A673 (cell line): ENCODE data around the gene ARHGEF19. TPM values are rescaled to one million over a fixed set of nuclear protein-coding genes. Genes with fewer than 3 reads are reported as not detected.

Experiments used
- BruUV-seq: library from RNA; stranded (reverse); fragments of 400-500 nt; replicated peaks from 2 replicates; lab custom pipeline; 2021; lab: Mats Ljungman, UMichigan
- CTCF ChIA-PET: fragments of 300-600 bp; sonication (Branson Sonifier 250); formaldehyde crosslinking; loops from one replicate; lab custom pipeline; 2022; ENCODE audit warnings: antibody characterized with exemption; lab: Charles Lee
- POLR2A ChIA-PET: fragments of 300-600 bp; sonication (Branson Sonifier 250); formaldehyde crosslinking; loops from one replicate; lab custom pipeline; 2022; ENCODE audit warnings: antibody characterized with exemption; ENCODE audit not compliant: low non-redundant PET; lab: Charles Lee
- DNase-seq: peaks from one replicate; pipeline ENCODE4 v3.0.0-alpha.2; 2015; ENCODE audit warnings: low spot score
- H3K27ac ChIP-seq: fragments of 200-600 bp; sonication (generic); 2 replicates; pipeline ENCODE4 v1.5.1; 2016; ENCODE audit warnings: mixed run types, low read depth, mild to moderate bottlenecking, mixed read lengths, antibody characterized with exemption, low read length; ENCODE audit not compliant: poor library complexity, severe bottlenecking
- H3K27me3 ChIP-seq: fragments of 200-600 bp; sonication (generic); replicated peaks from 2 replicates; pipeline ENCODE4 v1.6.1; 2017; ENCODE audit warnings: mixed run types, low read depth, mild to moderate bottlenecking, mixed read lengths, antibody characterized with exemption, low read length; ENCODE audit not compliant: insufficient read depth, poor library complexity
- H3K36me3 ChIP-seq: fragments of 200-600 bp; sonication (generic); 2 replicates; pipeline ENCODE4 v1.6.1; 2016; ENCODE audit warnings: mixed run types, mild to moderate bottlenecking, mixed read lengths, antibody characterized with exemption, low read length; ENCODE audit not compliant: insufficient read depth, poor library complexity, severe bottlenecking
- H3K4me1 ChIP-seq: fragments of 200-600 bp; sonication (generic); 2 replicates; pipeline ENCODE4 v1.6.1; 2017; ENCODE audit warnings: mixed run types, mild to moderate bottlenecking, mixed read lengths, antibody characterized with exemption, low read length; ENCODE audit not compliant: insufficient read depth, poor library complexity, severe bottlenecking
- H3K4me3 ChIP-seq: fragments of 200-600 bp; sonication (generic); 2 replicates; pipeline ENCODE4 v1.5.1; 2016; ENCODE audit warnings: low read depth, mixed run types, mild to moderate bottlenecking, mixed read lengths, low read length; ENCODE audit not compliant: poor library complexity, severe bottlenecking
- H3K9me3 ChIP-seq: fragments of 200-600 bp; sonication (generic); 2 replicates; pipeline ENCODE4 v1.6.1; 2016; ENCODE audit warnings: mixed run types, low read depth, mild to moderate bottlenecking, mixed read lengths, antibody characterized with exemption, low read length; ENCODE audit not compliant: poor library complexity, severe bottlenecking
- CTCF ChIP-seq: fragments of 300-800, 200-600 bp; sonication (generic); conservative IDR thresholded peaks from 2 replicates; pipeline ENCODE4 v1.5.1; 2017; ENCODE audit warnings: low read depth, mild to moderate bottlenecking, antibody characterized with exemption, low read length, moderate library complexity, mixed read lengths
- EZH2 ChIP-seq: fragments of 200-600 bp; sonication (generic); IDR thresholded peaks from 2 replicates; pipeline ENCODE4 v1.6.1; 2017; ENCODE audit warnings: borderline replicate concordance, low read depth, mild to moderate bottlenecking, mixed read lengths, antibody characterized with exemption, low read length; ENCODE audit not compliant: poor library complexity, severe bottlenecking
- intact Hi-C: fragments of 100-400 bp; cut with micrococcal nuclease; formaldehyde crosslinking; loops from one replicate; pipeline ENCODE4 v1.10.0; 2022; ENCODE audit not compliant: unreplicated experiment
- total RNA-seq: library from RNA; stranded (reverse); gene quantifications from 2 replicates; pipeline ENCODE4 v1.2.3, GENCODE V29; 2021

The ARHGEF19 gene
- total RNA-seq, 1 experiment from 2014 or later = 5.2 TPM

GRCh38 chr1:16209132-16209846 lies 3.2 kb downstream of the ARHGEF19 start:
- ChIA-PET CTCF (no interaction called here), POLR2A (no interaction called here)
- TF ChIP-seq CTCF = no peak
- TF ChIP-seq EZH2 = no peak
- peaks cover 9% of the 10 kb centered on the region for H3K4me1 ChIP-seq
- no TSS peak for BruUV-seq
- no peaks in the 10 kb centered on the region for H3K9me3 ChIP-seq
- H3K27me3 ChIP-seq = no peaks in the 10 kb centered on the region
- no peak for DNase-seq
- no peaks in the 10 kb centered on the region for H3K36me3 ChIP-seq
- no peak overlapping the region for H3K4me3 ChIP-seq
- no peak overlapping the region for H3K27ac ChIP-seq
- intact Hi-C loops = loop anchor here (10.0 kb wide), 1 partner anchor 156 kb away; the partner anchor contains the start of gene SZRD1

- Histone ChIP-seq H3K36me3 (no peaks in the 10 kb centered on the region), H3K4me3 (no peak overlapping the region), H3K27ac (no peak overlapping the region), H3K9me3 (no peaks in the 10 kb centered on the region), H3K4me1 (peaks cover 9% of the 10 kb centered on the region), H3K27me3 (no peaks in the 10 kb centered on the region)
- POLR2A ChIA-PET = no interaction called here
- DNase-seq = no peak
- CTCF ChIA-PET = no interaction called here
- no TSS peak for BruUV-seq
- TF ChIP-seq EZH2 (no peak), CTCF (no peak)
- intact Hi-C loops = loop anchor here (10.0 kb wide), 1 partner anchor 156 kb away; the partner anchor contains the start of gene SZRD1
Measured at GRCh38 chr1:16208270-16208987, 4.0 kb downstream of the ARHGEF19 start.

- POLR2A ChIA-PET = interaction anchor here (0.7 kb wide), 1 partner anchor 10 kb away, joined by 12 read pairs; no protein-coding TSS in a partner anchor
- intact Hi-C loops = loop anchor here (10.0 kb wide), 1 partner anchor 157 kb away; the partner anchor contains the start of gene SZRD1
Measured at GRCh38 chr1:16207318-16208269, 4.9 kb downstream of the ARHGEF19 start.

More at GRCh38 chr1:16207318-16208269, 4.9 kb downstream of the ARHGEF19 start:
- Histone ChIP-seq H3K36me3 (no peaks in the 10 kb centered on the region), H3K4me3 (peak overlapping the region; percentile 56), H3K4me1 (peaks cover 9% of the 10 kb centered on the region), H3K27ac (peak overlapping the region; percentile 79), H3K9me3 (no peaks in the 10 kb centered on the region), H3K27me3 (no peaks in the 10 kb centered on the region)
- CTCF ChIA-PET = no interaction called here
- TF ChIP-seq CTCF = no peak
- no peak for TF ChIP-seq EZH2
- BruUV-seq = no TSS peak
- no peak for DNase-seq
